Measurements from ENCODE around the gene MAPK6. TPM values are rescaled to one million over a fixed set of nuclear protein-coding genes. Genes with fewer than 3 reads are reported as not detected.

Gene MAPK6
- total and polyA plus RNA-seq, 2 of the 8 experiments (the other 6 are each of a cell fraction or from before 2014, with no cell fraction given): 22.6 to 108 TPM

GRCh38 chr15:52021128-52021671 lies 2.2 kb downstream of the MAPK6 start:
- Histone ChIP-seq H3K4me3 (ENCODE audit: extremely low read depth in 1 of 4, insufficient read depth in 2 of 4, low read depth in 3 of 4, low read length in 4 of 4) (peak overlapping the region; percentile 26 to 96 (median 66); a peak in 6 of 8 replicates), H2AK5ac (ENCODE audit: low read depth, low read length) (no peak overlapping the region), H3K56ac (replicated peaks; ENCODE audit: insufficient read length, low read depth, low read length) (no peak overlapping the region), H2BK120ac (replicated peaks; ENCODE audit: low read depth, low read length) (no peak overlapping the region), H3K23ac (ENCODE audit: insufficient read length) (no peak overlapping the region), H3K27ac (ENCODE audit: low read depth, low read length) (no peak overlapping the region), H4K5ac (ENCODE audit: insufficient read length, low read depth, low read length) (no peak overlapping the region), H4K20me1 (replicated peaks in 1 of 2; ENCODE audit: control insufficient read depth in 1 of 2, insufficient read depth in 2 of 2, low read length in 2 of 2) (peaks cover 2 to 4% of the 10 kb centered on the region in 2 experiments), H2BK15ac (ENCODE audit: low read length) (no peak overlapping the region), H3K23me2 (ENCODE audit: low read depth, low read length) (no peaks in the 10 kb centered on the region), H2BK12ac (ENCODE audit: low read depth, low read length) (no peak overlapping the region), H4K8ac (ENCODE audit: extremely low read depth, insufficient read depth, low read length) (no peak overlapping the region), H3K27me3 (replicated peaks in 1 of 4; ENCODE audit: control insufficient read depth in 3 of 4, extremely low read depth in 1 of 4, insufficient read depth in 3 of 4, low read length in 3 of 4) (no peaks in the 10 kb centered on the region), H3K14ac (ENCODE audit: insufficient read length) (no peak overlapping the region), H3K4me2 (ENCODE audit: insufficient read depth in 1 of 2, low read depth in 2 of 2, low read length in 2 of 2) (peak overlapping the region; percentile 70 to 76), H3K4me1 (replicated peaks in 1 of 4; ENCODE audit: control insufficient read depth in 3 of 4, insufficient read depth in 4 of 4, low read length in 3 of 4) (peaks cover 2 to 12% (median 4%) of the 10 kb centered on the region in 4 experiments; a peak in 5 of 7 replicates), H3K79me2 (ENCODE audit: control insufficient read depth in 1 of 2, insufficient read depth in 2 of 2, low read length in 2 of 2) (peaks cover 26 to 66% of the 10 kb centered on the region in 2 experiments), H3K18ac (ENCODE audit: extremely low read depth, low read length) (no peak overlapping the region), H3K9ac (replicated peaks in 1 of 4; ENCODE audit: extremely low read depth in 1 of 4, low read depth in 3 of 4, low read length in 3 of 4) (peak overlapping the region in 1 of 4 experiments; percentile 44; a peak in 1 of 7 replicates), H3K36me3 (ENCODE audit: control insufficient read depth in 2 of 4, insufficient read depth in 4 of 4, low read length in 3 of 4) (no peaks in the 10 kb centered on the region), H4K91ac (replicated peaks; ENCODE audit: insufficient read length, low read length) (no peak overlapping the region), H3K9me3 (ENCODE audit: insufficient read depth in 2 of 2, low read depth in 1 of 2, low read length in 1 of 2) (no peaks in the 10 kb centered on the region), H2AFZ (ENCODE audit: low read length) (no peak overlapping the region), H3K4ac (replicated peaks; ENCODE audit: insufficient read length, low read depth, low read length) (no peak overlapping the region), H2BK20ac (ENCODE audit: low read length) (no peak overlapping the region), H2BK5ac (ENCODE audit: low read depth, low read length) (no peak overlapping the region), H3K79me1 (ENCODE audit: low read depth, low read length) (peaks cover 3% of the 10 kb centered on the region; the same call in 1 of the 2 replicates)
- FAIRE-seq (no peak), DNase-seq (ENCODE audit: low read depth in 1 of 2, low spot score in 2 of 2) (no peak)
- ChIA-PET CTCF (ENCODE audit: partially characterized antibody) (interaction anchor here (1.7 kb wide), 1 partner anchor 8 kb away, joined by 8 read pairs; no protein-coding TSS in a partner anchor), POLR2A (ENCODE audit: partially characterized antibody) (interaction anchor here (0.7 to 3.5 kb wide), 6 partner anchors 8 to 62 kb away, joined by 3 to 21 read pairs (median 4); partner anchors contain the start of gene LEO1)
- TF ChIP-seq SP4 (IDR thresholded peaks at IDR 0.05; ENCODE audit: low read length) (no peak), MAFK (IDR thresholded peaks at IDR 0.05; ENCODE audit: low read depth, low read length) (peak; percentile 90), EGR1 (IDR thresholded peaks at IDR 0.05; ENCODE audit: borderline replicate concordance, low read depth, low read length) (no peak), BACH1 (IDR thresholded peaks at IDR 0.05; ENCODE audit: low read length) (peak; percentile 98), CBX5 (IDR thresholded peaks at IDR 0.05; ENCODE audit: low read depth, low read length) (no peak), CEBPB (IDR thresholded peaks at IDR 0.05; ENCODE audit: low read depth, low read length) (peak; percentile 61; the same call in 1 of the 2 replicates), JUND (IDR thresholded peaks at IDR 0.05; ENCODE audit: low read length) (peak; percentile 81), KDM1A (IDR thresholded peaks at IDR 0.05; ENCODE audit: borderline replicate concordance, low read length) (no peak)
- WGBS, 2 experiments (ENCODE audit: extremely low coverage in 1 of 2, insufficient coverage in 1 of 2, insufficient read length in 1 of 2, insufficient replicate concordance in 2 of 2, low coverage in 1 of 2, low lambda C conversion rate in 2 of 2, missing lambda C conversion rate in 1 of 2): 2% methylated on average over 4 of the region's 4 CpGs; no CpG with 5 or more reads in 1 of the 2 experiments

All from H1 (cell line).